Astrocyte of the spinal cord (primary cell): ENCODE data around the gene AEN.
"Not testable (repeated sequence)": the region's sequence is repeated elsewhere in the genome, so short reads cannot be mapped to it uniquely, and the experiment has no call there.

Experiments used
- DNase-seq: peaks from one replicate; pipeline ENCODE4 v3.0.0; 2011; ENCODE audit warnings: low read depth, low spot score
- H3K4me3 ChIP-seq: 2 replicates; pipeline ENCODE4 v1.5.1; 2011; ENCODE audit warnings: low read depth, mild to moderate bottlenecking, low read length, moderate library complexity
- CTCF ChIP-seq: IDR thresholded peaks from 2 replicates; pipeline ENCODE4 v1.5.1; 2012; ENCODE audit warnings: low read depth, mild to moderate bottlenecking, low read length, inconsistent platforms
- in situ Hi-C: cut with HindIII; loops from 2 replicates; pipeline ENCODE4 v1.10.0; 2017; ENCODE audit warnings: low sequenced_read_pairs

The AEN gene

GRCh38 chr15:88630798-88631463, 9.8 kb downstream of the AEN start:
- H3K4me3 ChIP-seq: no peak overlapping the region
- in situ Hi-C loops: no loop called here
- DNase-seq: no peak
- TF ChIP-seq CTCF: no peak

GRCh38 chr15:88631464-88632028, 10.4 kb downstream of the AEN start:
- H3K4me3 ChIP-seq: no peak overlapping the region
- TF ChIP-seq CTCF: no peak
- no peak for DNase-seq
- in situ Hi-C loops: no loop called here

GRCh38 chr15:88632797-88633196, 11.7 kb downstream of the AEN start:
- DNase-seq, in situ Hi-C loops, H3K4me3 ChIP-seq: not testable (repeated sequence)

- in situ Hi-C loops: no loop called here
- no peak overlapping the region for H3K4me3 ChIP-seq
- DNase-seq: no peak
- TF ChIP-seq CTCF: no peak
Measured at GRCh38 chr15:88634449-88634848, 13.3 kb downstream of the AEN start.

- in situ Hi-C loops: no loop called here
- DNase-seq: no peak
- no peak overlapping the region for H3K4me3 ChIP-seq
- no peak for TF ChIP-seq CTCF
Measured at GRCh38 chr15:88635318-88635717, 14.2 kb downstream of the AEN start.

GRCh38 chr15:88636050-88636449, 14.9 kb downstream of the AEN start:
- TF ChIP-seq CTCF: no peak
- H3K4me3 ChIP-seq: no peak overlapping the region
- DNase-seq: no peak
- in situ Hi-C loops: no loop called here

GRCh38 chr15:88636654-88637053, 15.5 kb downstream of the AEN start:
- TF ChIP-seq CTCF: no peak
- in situ Hi-C loops: no loop called here
- DNase-seq: no peak
- H3K4me3 ChIP-seq: no peak overlapping the region
